CD4-positive, alpha-beta T cell treated with Interferon gamma for 1 hour (primary cell): ENCODE results near the gene NLRP5.
"Not testable (repeated sequence)": the region's sequence is repeated elsewhere in the genome, so short reads cannot be mapped to it uniquely, and the experiment has no call there.

Experiments
- DNase-seq: peaks from one replicate; pipeline ENCODE4 v3.0.0-alpha.2; 2020

NLRP5 gene

GRCh38 chr19:56079609-56080008 lies 93.0 kb downstream of the NLRP5 start:
- no peak for DNase-seq

GRCh38 chr19:56080669-56081401 lies 94.3 kb downstream of the NLRP5 start:
- peak; percentile 69 for DNase-seq

- DNase-seq: no peak
Measured at GRCh38 chr19:56083668-56084067, 97.1 kb downstream of the NLRP5 start.

- no peak for DNase-seq
Measured at GRCh38 chr19:56084835-56085536, 98.4 kb downstream of the NLRP5 start.

GRCh38 chr19:56085571-56086275 lies 99.1 kb downstream of the NLRP5 start:
- no peak for DNase-seq

- DNase-seq: no peak
Measured at GRCh38 chr19:56086671-56087430, 100.3 kb downstream of the NLRP5 start.

- DNase-seq: no peak
Measured at GRCh38 chr19:56087647-56088496, 101.3 kb downstream of the NLRP5 start.

GRCh38 chr19:56088497-56089215 lies 102.1 kb downstream of the NLRP5 start:
- no peak for DNase-seq

GRCh38 chr19:56089344-56089743 lies 102.8 kb downstream of the NLRP5 start:
- no peak for DNase-seq

- no peak for DNase-seq
Measured at GRCh38 chr19:56091066-56091490, 104.5 kb downstream of the NLRP5 start.

- DNase-seq: no peak
Measured at GRCh38 chr19:56091751-56092546, 105.4 kb downstream of the NLRP5 start.

GRCh38 chr19:56092685-56093631 lies 106.4 kb downstream of the NLRP5 start:
- no peak for DNase-seq

- no peak for DNase-seq
Measured at GRCh38 chr19:56094449-56094848, 107.9 kb downstream of the NLRP5 start.

- no peak for DNase-seq
Measured at GRCh38 chr19:56096665-56097064, 110.1 kb downstream of the NLRP5 start.

GRCh38 chr19:56097306-56097705 lies 110.7 kb downstream of the NLRP5 start:
- no peak for DNase-seq

- DNase-seq: no peak
Measured at GRCh38 chr19:56097776-56098175, 111.2 kb downstream of the NLRP5 start.

GRCh38 chr19:56098237-56098636 lies 111.7 kb downstream of the NLRP5 start:
- DNase-seq: not testable (repeated sequence)

- DNase-seq: no peak
Measured at GRCh38 chr19:56098731-56099568, 112.4 kb downstream of the NLRP5 start.
